Measurements from ENCODE around the gene LARGE1.

- TF ChIP-seq REST (IDR thresholded peaks at IDR 0.05; ENCODE audit: insufficient read depth in 1 of 2, low read depth in 2 of 2, low read length in 2 of 2) (no peak), TAF1 (IDR thresholded peaks at IDR 0.05; ENCODE audit: borderline replicate concordance, insufficient read depth, low read length) (no peak), SIN3A (IDR thresholded peaks at IDR 0.05; ENCODE audit: borderline replicate concordance, insufficient read depth, low read length) (no peak), POLR2AphosphoS5 (IDR thresholded peaks at IDR 0.05; ENCODE audit: low read depth, low read length) (no peak)
Observed at GRCh38 chr22:33579448-33580093, 340.7 kb downstream of the LARGE1 start.
